ENCODE results near the gene MSH5.

The MSH5 gene

DNA sequence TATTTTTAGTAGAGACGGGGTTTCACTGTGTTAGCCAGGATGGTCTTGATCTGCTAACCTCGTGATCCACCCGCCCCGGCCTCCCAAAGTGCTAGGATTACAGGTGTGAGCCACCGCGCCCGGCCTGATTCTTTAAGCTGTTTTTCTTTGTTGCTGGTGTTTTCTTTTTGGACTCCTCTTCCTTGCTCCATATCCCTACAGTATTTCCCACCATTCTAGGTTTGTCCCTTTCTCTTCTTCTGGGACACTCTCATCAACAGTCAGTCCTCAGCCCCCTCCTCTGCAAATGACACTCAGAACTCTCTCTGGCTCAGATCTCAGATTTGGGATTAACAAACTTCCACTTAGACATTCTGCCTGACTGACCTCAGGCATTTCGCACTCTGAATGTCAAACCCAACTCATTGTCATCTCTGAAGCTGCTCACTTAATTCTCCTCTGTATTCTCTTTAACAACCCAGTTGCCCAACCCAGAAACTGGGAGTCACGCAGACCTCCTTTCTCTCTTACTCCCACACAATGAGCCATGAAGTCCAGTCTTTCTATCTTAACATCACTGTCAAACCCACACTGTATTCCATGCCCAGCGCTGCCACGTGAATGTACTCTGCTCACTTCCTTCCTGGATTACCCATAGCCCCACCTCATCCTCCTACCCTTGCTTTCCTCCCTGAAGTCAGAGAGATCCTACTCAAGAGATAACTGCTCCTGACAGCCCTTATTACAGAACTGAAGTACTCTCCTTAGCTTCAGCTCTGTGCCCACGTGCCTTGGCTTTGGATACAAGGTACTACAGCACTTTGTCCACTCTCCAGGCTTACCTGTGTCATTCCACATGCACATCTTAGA lies 14.1 kb upstream of the MSH5 start:
- Histone ChIP-seq H3K4me3 (ENCODE audit: low read length) (no peak overlapping the region), H3K27ac (ENCODE audit: low read length) (no peak overlapping the region), H3K36me3 (ENCODE audit: insufficient read depth, low read depth, low read length) (peaks cover 29% of the 10 kb centered on the region), H3K9me3 (ENCODE audit: insufficient read depth, low read depth, low read length) (no peaks in the 10 kb centered on the region), H3K4me1 (ENCODE audit: insufficient read depth, low read length) (peaks cover 3% of the 10 kb centered on the region; the same call in 1 of the 2 replicates), H3K9ac (ENCODE audit: low read depth, low read length) (no peak overlapping the region), H3K27me3 (ENCODE audit: insufficient read depth, low read length) (no peaks in the 10 kb centered on the region)

DNA sequence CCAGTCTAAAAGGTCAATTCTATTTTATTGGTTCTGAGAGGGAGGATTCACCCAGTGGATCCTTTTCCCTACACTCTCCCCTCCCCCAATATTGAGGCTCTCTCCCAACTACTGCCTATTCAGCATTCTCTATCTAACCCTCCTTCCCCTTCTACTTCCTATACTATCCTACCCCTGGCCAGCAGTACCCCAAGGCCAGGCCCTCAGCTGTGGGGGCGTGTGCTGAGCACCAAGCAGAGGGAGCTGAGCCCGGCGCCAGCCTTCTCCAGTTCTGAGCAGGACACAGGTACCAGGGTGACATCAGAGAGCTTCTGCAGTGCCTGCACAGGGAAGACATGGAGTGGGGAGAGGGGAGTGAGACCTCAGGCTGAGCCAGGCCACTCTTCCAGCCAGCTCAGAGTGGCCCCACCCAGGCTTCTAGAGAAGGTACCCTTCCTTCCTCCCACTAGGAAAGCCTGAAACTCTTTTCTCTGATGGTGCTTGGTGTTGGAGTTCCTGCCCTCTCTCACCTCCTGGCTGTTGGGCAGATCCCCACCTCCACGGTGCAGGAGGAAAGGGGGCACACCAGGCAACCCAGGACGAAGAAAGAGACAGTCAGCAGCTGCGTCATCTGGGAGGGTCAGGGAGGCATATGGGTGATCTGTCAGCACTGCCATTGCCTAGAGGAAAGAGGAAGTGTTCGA lies 12.6 kb upstream of the MSH5 start:
- Histone ChIP-seq H3K27ac (ENCODE audit: low read length) (no peak overlapping the region), H3K4me3 (ENCODE audit: low read length) (no peak overlapping the region), H3K9me3 (ENCODE audit: insufficient read depth, low read depth, low read length) (no peaks in the 10 kb centered on the region)

DNA sequence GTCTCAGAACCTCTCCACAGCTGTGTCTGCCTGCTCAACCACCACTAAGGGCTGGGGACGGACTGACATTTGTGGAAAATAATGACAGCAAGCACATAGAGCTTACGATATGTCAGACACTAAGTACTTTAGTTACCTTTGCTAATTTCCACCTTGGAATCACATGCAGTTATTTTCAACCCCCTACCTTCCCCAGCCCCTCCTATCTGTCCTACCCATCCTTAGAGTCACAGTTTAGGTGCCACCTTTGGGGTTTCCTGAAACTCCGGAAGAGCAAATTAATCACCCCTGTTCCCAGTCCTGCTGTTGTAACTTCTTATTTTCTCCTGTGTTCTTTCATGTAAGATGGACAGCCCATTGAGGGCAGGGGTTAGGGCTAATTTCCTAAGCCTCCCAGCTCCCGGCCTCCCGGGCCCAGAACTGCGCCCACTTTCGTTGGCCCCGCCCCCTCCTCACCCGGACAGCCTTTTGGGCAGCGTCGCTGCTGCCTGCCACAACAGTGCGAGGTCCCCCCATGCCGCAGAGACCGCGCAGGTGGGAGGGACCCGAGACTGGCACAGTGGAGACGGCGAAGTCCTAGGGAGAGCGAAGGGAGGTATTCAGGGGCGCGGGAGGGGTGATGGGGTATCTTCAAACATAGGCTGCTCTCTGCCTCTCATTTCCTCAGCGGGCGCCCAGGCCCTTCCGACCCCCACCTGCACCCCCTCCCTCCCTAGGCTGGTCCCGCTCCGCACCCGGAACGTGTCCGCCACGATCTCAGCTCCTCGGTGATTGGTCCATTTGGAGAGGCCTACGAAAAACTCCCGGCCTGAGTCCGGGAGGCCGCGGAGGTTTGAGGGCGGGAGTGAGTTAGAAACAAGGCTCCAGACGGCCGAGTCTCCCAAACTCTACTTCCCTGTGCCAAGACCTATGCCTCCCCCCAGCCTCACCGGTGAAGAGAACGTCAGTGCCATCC lies 11.8 kb upstream of the MSH5 start:
- H3K4me3 ChIP-seq (ENCODE audit: low read length) = peak overlapping the region; percentile 82; the same call in 1 of the 2 replicates

More for the DNA sequence above, 12.6 kb upstream of the MSH5 start:
- Histone ChIP-seq H3K4me1 (ENCODE audit: insufficient read depth, low read length) (peaks cover 3% of the 10 kb centered on the region; the same call in 1 of the 2 replicates), H3K9ac (ENCODE audit: low read depth, low read length) (no peak overlapping the region), H3K27me3 (ENCODE audit: insufficient read depth, low read length) (no peaks in the 10 kb centered on the region), H3K36me3 (ENCODE audit: insufficient read depth, low read depth, low read length) (peaks cover 43% of the 10 kb centered on the region)

GRCh38 chr6:31728767-31729514 lies 10.9 kb upstream of the MSH5 start, which contains the start of gene DDAH2:
Gene DDAH2 (minus strand): TSS chr6:31729299. CDS start chr6:31729161, 138 bp downstream.
- H3K4me3 ChIP-seq (ENCODE audit: low read length) = peak within 1 kb of the TSS; percentile 82
- H3K9ac ChIP-seq (ENCODE audit: low read depth, low read length) = peak within 1 kb of the TSS; percentile 93
- peaks cover 3% of the 10 kb centered on the region; the same call in 1 of the 2 replicates for H3K4me1 ChIP-seq (ENCODE audit: insufficient read depth, low read length)
- no peaks in the 10 kb centered on the region for H3K27me3 ChIP-seq (ENCODE audit: insufficient read depth, low read length)
- H3K27ac ChIP-seq (ENCODE audit: low read length) = peak within 1 kb of the TSS; percentile 75
- no peaks in the 10 kb centered on the region for H3K9me3 ChIP-seq (ENCODE audit: insufficient read depth, low read depth, low read length)
- H3K36me3 ChIP-seq (ENCODE audit: insufficient read depth, low read depth, low read length) = peaks cover 61% of the 10 kb centered on the region

More for the DNA sequence above, 11.8 kb upstream of the MSH5 start:
- H3K27ac ChIP-seq (ENCODE audit: low read length) = no peak overlapping the region
- H3K4me1 ChIP-seq (ENCODE audit: insufficient read depth, low read length) = peaks cover 3% of the 10 kb centered on the region; the same call in 1 of the 2 replicates
- H3K9ac ChIP-seq (ENCODE audit: low read depth, low read length) = no peak overlapping the region
- H3K27me3 ChIP-seq (ENCODE audit: insufficient read depth, low read length) = no peaks in the 10 kb centered on the region
- H3K36me3 ChIP-seq (ENCODE audit: insufficient read depth, low read depth, low read length) = peaks cover 52% of the 10 kb centered on the region
- H3K9me3 ChIP-seq (ENCODE audit: insufficient read depth, low read depth, low read length) = no peaks in the 10 kb centered on the region

DNA sequence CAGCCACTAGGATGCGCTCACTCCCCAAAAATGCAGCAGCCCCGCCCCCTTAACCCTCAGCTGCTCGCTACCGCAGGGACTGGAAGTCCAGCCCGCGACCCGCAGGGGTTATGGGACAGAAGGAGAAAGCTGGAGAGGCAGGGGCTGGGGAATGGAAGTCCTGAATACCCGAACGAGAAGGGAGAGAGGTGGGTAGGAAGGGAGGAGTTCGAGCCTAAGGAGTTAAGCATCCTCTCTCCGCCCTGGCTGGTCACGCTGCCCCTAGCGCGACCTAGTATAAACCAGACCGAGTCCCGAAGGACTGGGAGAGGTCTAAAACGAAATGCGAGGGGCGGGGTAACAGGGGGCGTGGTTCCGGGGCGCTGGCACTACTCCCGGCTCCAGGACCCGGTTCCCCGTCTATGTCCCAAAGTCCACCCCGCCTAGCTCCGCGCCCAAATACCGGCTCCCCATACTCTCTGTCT lies 10.3 kb upstream of the MSH5 start:
- Histone ChIP-seq H3K4me3 (ENCODE audit: low read length) (peak overlapping the region; percentile 82), H3K27ac (ENCODE audit: low read length) (peak overlapping the region; percentile 75), H3K36me3 (ENCODE audit: insufficient read depth, low read depth, low read length) (peaks cover 65% of the 10 kb centered on the region), H3K27me3 (ENCODE audit: insufficient read depth, low read length) (no peaks in the 10 kb centered on the region), H3K9ac (ENCODE audit: low read depth, low read length) (peak overlapping the region; percentile 93; the same call in 1 of the 2 replicates), H3K9me3 (ENCODE audit: insufficient read depth, low read depth, low read length) (no peaks in the 10 kb centered on the region), H3K4me1 (ENCODE audit: insufficient read depth, low read length) (peaks cover 9% of the 10 kb centered on the region)

GRCh38 chr6:31729979-31730630 lies 9.7 kb upstream of the MSH5 start:
- H3K4me3 ChIP-seq (ENCODE audit: low read length) = peak overlapping the region; percentile 82
- H3K36me3 ChIP-seq (ENCODE audit: insufficient read depth, low read depth, low read length) = peaks cover 65% of the 10 kb centered on the region
- H3K27me3 ChIP-seq (ENCODE audit: insufficient read depth, low read length) = no peaks in the 10 kb centered on the region
- peak overlapping the region; percentile 93; the same call in 1 of the 2 replicates for H3K9ac ChIP-seq (ENCODE audit: low read depth, low read length)
- no peaks in the 10 kb centered on the region for H3K9me3 ChIP-seq (ENCODE audit: insufficient read depth, low read depth, low read length)
- H3K4me1 ChIP-seq (ENCODE audit: insufficient read depth, low read length) = peaks cover 9% of the 10 kb centered on the region
- peak overlapping the region; percentile 75 for H3K27ac ChIP-seq (ENCODE audit: low read length)

DNA sequence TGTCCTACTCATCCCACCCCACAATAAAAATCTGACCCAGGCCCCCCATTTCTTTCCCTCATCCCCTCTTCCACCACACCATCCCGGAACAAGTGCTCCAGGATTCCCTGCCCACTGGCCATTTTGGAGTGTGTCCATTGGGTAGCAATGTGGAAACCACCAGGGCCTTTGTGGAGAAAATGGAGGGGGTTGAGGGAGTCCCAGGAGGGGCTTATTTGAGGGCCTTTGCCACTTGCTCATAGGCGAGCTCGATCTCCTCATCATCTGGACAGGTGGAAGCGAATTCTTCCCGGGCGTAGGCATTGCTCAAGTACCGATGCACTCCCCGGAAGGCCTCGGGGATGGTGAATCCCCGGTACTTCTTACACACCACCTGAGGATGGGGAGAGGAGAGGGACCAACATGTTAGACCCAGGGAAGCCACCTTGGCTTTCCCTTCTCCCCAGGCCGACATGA lies 9.1 kb upstream of the MSH5 start:
- Histone ChIP-seq H3K36me3 (ENCODE audit: insufficient read depth, low read depth, low read length) (peaks cover 65% of the 10 kb centered on the region), H3K4me1 (ENCODE audit: insufficient read depth, low read length) (peaks cover 9% of the 10 kb centered on the region), H3K4me3 (ENCODE audit: low read length) (peak overlapping the region; percentile 82; the same call in 1 of the 2 replicates), H3K27me3 (ENCODE audit: insufficient read depth, low read length) (no peaks in the 10 kb centered on the region), H3K9ac (ENCODE audit: low read depth, low read length) (peak overlapping the region; percentile 93; the same call in 1 of the 2 replicates), H3K27ac (ENCODE audit: low read length) (no peak overlapping the region), H3K9me3 (ENCODE audit: insufficient read depth, low read depth, low read length) (no peaks in the 10 kb centered on the region)

- Histone ChIP-seq H3K4me1 (ENCODE audit: insufficient read depth, low read length) (peaks cover 15% of the 10 kb centered on the region), H3K27ac (ENCODE audit: low read length) (no peak overlapping the region), H3K4me3 (ENCODE audit: low read length) (no peak overlapping the region), H3K27me3 (ENCODE audit: insufficient read depth, low read length) (no peaks in the 10 kb centered on the region), H3K9me3 (ENCODE audit: insufficient read depth, low read depth, low read length) (no peaks in the 10 kb centered on the region), H3K9ac (ENCODE audit: low read depth, low read length) (no peak overlapping the region), H3K36me3 (ENCODE audit: insufficient read depth, low read depth, low read length) (peaks cover 51% of the 10 kb centered on the region)
These were observed 7.8 kb upstream of the MSH5 start for GRCh38 chr6:31732029-31732428.

GRCh38 chr6:31733734-31734133 lies 6.1 kb upstream of the MSH5 start:
- H3K27ac ChIP-seq (ENCODE audit: low read length) = peak overlapping the region; percentile 78
- H3K27me3 ChIP-seq (ENCODE audit: insufficient read depth, low read length) = no peaks in the 10 kb centered on the region
- H3K4me1 ChIP-seq (ENCODE audit: insufficient read depth, low read length) = peaks cover 29% of the 10 kb centered on the region
- peak overlapping the region; percentile 71; the same call in 1 of the 2 replicates for H3K4me3 ChIP-seq (ENCODE audit: low read length)
- peak overlapping the region; percentile 73; the same call in 1 of the 2 replicates for H3K9ac ChIP-seq (ENCODE audit: low read depth, low read length)
- H3K9me3 ChIP-seq (ENCODE audit: insufficient read depth, low read depth, low read length) = no peaks in the 10 kb centered on the region
- peaks cover 40% of the 10 kb centered on the region for H3K36me3 ChIP-seq (ENCODE audit: insufficient read depth, low read depth, low read length)

DNA sequence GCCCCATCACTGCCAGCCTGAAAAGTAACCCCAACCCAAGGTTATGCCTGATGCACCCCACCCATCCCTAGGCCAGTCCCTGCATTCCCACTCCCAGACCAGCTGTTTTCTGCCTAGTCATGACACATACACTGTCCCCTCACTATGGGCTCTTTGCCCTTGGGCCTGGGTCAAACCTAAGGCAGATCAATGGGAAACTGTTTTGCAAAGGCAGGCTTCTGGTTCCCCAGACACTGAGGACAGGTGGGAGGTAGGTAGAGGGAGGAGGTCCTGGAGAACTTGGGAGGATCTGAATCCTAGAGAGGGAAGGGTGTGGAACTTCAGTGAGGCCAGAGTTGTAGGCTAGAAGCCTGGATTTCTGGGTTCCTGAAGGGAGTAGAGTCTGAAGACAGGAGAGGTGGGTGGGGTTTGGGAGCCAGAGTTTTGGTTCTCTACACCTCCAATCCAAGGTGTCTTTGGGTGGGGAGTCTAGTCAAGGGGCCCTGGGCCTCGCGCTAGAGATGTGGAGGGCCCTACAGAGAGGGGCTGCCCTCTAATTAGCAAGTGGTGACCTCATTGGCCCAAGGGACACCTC lies 5.5 kb upstream of the MSH5 start:
- H3K27me3 ChIP-seq (ENCODE audit: insufficient read depth, low read length) = no peaks in the 10 kb centered on the region
- peaks cover 31% of the 10 kb centered on the region for H3K4me1 ChIP-seq (ENCODE audit: insufficient read depth, low read length)
- peaks cover 40% of the 10 kb centered on the region for H3K36me3 ChIP-seq (ENCODE audit: insufficient read depth, low read depth, low read length)
- H3K27ac ChIP-seq (ENCODE audit: low read length) = peak overlapping the region; percentile 78
- peak overlapping the region; percentile 71 for H3K4me3 ChIP-seq (ENCODE audit: low read length)
- no peaks in the 10 kb centered on the region for H3K9me3 ChIP-seq (ENCODE audit: insufficient read depth, low read depth, low read length)
- H3K9ac ChIP-seq (ENCODE audit: low read depth, low read length) = peak overlapping the region; percentile 73; the same call in 1 of the 2 replicates

Measured in iPS-20b (cell line).